Cortex of kidney (tissue), 1 donor: Measurements from ENCODE around the gene HPN.
"Not testable (repeated sequence)": the region's sequence is repeated elsewhere in the genome, so short reads cannot be mapped to it uniquely, and the experiment has no call there.

Experiments
- DNase-seq: peaks from one replicate; lab custom pipeline; 2025; lab: John Stamatoyannopoulos, UW

The HPN gene

GRCh38 chr19:35027851-35028599, 13.5 kb upstream of the HPN start:
- DNase-seq = no peak

- not testable (repeated sequence) for DNase-seq
Measured at GRCh38 chr19:35028600-35028885, 13.0 kb upstream of the HPN start.

DNA sequence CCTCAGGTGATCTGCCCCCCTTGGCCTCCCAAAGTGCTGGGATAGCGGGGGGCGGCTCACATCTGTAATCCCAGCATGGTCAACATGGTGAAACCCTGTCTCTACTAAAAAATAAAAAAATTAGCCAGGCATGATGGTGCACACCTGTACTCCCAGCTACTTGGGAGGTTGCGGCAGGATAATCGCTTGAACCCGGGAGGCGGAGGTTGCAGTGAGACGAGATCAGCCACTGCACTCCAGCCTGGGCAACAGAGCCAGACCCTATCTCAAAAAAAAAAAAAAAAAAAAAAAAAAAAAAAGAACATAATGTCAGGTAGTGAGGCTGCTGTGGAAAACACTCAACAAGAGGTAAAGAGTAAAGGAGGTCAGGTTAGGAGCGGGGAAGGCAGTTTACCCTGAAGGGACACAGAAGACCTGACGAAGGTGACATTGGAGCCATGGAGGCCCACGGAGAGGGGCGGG, 12.2 kb upstream of the HPN start:
- DNase-seq = not testable (repeated sequence)

DNA sequence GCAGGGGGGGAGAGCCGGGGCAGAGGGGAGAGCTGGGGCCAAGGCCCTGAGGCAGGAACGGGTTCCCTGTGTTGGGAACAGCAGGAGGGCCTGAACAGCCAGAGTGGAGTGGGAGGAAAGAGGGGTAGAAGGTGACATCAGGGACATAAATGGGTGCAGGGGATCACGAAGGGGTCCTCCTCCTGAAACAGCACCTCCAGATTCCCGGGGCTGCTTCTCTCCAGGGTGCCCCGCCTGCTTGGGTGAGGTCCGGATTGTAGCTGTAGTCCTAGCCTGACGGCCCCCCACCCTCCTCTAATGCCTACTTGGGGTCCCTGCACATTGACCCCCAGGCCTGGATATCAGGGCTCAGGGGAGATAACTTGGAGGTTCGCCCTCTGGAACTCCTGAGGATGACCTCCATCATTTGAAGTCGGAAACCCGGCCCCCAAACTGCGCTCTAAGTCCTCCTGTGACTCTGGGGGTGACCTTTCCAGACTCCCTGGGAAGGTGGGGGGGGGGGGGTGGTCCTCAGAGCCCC, 11.7 kb upstream of the HPN start:
- DNase-seq = no peak

DNA sequence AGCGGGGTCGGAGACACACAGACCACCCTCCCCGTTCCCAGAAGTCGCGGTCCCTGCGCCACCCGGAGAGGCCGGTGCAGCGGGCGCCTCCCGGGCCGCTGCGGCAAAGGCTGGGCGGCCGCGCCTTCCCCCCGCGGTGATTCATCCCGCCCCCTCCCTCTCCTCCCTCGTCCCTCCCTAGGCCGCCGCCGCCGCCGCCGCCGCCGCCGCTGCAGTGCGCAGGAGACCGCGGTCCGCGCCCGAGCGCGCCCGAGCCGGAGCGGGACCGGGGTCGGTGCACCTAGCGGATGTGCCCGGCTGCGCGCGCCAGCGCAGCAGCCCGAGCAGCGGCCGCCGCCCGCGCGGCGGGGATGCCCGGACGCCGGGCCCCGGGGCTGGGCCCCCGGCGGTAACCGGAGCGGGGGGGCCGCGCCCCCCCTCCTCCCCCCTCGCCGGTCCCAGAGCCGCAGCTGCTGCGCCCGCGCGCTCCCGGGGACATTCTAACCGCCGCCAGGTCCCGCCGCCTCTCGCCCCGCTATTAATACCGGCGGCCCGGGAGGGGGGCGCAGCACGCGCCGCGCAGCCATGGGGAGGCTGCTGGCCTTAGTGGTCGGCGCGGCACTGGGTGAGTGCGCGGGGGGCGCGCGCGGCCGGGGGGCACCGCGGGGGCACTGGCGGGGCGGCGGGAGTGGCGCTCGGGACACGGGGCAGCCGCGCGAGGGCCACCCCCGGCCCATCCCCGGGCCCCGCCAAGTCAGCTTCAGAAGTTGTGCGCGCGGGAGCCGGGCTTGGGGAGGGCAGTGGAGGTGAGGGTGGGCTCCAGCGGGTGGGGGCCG, 11.1 kb upstream of the HPN start, which contains the start of gene SCN1B:
TSS of gene SCN1B (plus strand) at position 214 of the 815 bp plus-strand sequence. CDS start at position 565, 351 bp downstream.
- no peak for DNase-seq

GRCh38 chr19:35031072-35031881, 10.2 kb upstream of the HPN start:
- DNase-seq = no peak

DNA sequence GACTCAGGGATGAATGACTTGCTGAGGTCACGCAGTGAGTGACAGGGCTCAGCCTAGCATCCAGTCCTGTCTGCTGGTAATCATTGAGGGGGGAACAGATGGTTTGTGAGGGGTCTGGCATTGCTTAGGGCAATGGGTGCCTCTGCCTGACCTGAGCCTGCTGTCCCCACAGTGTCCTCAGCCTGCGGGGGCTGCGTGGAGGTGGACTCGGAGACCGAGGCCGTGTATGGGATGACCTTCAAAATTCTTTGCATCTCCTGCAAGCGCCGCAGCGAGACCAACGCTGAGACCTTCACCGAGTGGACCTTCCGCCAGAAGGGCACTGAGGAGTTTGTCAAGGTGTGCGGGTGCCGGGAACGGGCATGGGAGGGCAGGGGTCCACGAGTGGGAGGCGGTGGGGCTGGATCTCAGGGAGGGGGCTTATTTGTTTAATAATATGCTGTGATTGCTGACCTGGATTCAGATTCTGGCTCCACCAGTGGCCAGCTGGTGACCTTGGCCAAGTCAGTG, 9.1 kb upstream of the HPN start:
- no peak for DNase-seq

DNA sequence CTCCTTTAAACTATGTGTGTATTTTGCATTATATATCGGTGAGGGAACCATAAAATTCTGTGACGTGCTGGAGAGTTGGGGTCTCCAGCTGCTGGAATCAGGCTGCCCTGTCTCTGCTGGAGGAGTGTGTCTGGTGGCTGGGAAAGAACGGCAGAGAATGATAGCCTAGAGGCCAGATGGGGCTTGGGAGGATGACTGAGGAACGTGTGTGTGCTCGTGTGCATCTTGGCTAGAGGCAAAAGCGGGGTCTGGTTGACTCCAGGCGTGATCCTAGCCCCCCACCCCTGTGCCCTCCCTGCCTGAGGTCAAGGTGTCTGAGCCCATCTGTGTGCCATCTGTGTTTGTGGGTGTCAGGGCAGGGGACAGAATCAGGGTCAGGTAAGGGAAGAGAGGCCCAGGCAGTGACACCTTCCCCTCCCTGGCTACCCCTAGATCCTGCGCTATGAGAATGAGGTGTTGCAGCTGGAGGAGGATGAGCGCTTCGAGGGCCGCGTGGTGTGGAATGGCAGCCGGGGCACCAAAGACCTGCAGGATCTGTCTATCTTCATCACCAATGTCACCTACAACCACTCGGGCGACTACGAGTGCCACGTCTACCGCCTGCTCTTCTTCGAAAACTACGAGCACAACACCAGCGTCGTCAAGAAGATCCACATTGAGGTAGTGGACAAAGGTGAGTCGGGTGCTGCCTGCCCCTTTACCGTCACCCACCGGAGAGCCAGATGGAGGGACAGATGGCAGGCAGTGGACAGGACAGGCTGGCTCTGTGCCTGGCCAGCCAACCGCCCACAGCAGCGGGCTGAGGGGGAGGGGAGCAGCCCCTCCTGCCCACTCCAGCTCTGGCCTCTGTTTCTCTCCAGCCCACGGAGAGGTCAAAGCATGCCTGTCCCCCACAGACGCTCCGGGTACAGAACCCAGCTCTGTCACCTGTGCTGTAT, 8.2 kb upstream of the HPN start:
- no peak for DNase-seq

GRCh38 chr19:35034005-35034502, 7.5 kb upstream of the HPN start:
- DNase-seq = no peak

DNA sequence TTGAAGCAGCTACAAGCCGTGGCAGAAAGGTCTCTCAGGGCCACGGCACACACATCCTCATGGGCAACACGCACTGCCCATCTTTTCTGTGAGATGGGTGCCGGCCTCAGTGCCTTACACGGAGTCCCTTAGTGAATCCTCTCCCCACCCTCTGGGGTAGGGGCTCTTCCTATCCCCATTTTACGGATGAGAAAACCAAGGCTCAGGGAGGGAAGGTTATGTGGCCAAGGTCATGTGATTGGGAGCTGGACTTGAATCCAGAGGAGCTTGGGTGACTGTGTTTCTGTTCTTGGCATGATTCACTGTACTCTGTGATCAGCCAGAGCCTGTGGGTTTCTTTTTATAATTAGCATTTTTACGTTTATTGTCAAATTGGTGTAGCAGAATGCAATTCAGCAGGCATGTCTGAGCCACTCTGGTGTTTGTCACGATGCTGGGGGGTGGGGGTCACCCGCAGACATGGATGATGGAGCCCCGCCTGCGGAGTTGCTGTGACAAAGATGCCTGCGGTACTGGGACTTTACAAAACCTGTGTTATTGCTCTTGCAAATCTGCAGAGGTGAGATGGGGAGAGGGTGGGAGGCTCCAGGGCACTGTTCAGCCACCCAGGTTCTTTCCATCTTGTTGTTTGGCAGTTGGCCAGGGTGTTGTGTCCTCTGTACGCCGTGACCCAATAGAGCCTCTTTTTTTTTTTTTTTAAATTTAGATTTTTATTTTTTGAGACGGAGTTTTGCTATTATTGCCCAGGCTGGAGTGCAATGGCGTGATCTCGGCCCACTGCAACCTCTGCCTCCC, 6.7 kb upstream of the HPN start:
- DNase-seq = no peak

GRCh38 chr19:35037716-35038622, 3.6 kb upstream of the HPN start:
- DNase-seq = no peak

DNA sequence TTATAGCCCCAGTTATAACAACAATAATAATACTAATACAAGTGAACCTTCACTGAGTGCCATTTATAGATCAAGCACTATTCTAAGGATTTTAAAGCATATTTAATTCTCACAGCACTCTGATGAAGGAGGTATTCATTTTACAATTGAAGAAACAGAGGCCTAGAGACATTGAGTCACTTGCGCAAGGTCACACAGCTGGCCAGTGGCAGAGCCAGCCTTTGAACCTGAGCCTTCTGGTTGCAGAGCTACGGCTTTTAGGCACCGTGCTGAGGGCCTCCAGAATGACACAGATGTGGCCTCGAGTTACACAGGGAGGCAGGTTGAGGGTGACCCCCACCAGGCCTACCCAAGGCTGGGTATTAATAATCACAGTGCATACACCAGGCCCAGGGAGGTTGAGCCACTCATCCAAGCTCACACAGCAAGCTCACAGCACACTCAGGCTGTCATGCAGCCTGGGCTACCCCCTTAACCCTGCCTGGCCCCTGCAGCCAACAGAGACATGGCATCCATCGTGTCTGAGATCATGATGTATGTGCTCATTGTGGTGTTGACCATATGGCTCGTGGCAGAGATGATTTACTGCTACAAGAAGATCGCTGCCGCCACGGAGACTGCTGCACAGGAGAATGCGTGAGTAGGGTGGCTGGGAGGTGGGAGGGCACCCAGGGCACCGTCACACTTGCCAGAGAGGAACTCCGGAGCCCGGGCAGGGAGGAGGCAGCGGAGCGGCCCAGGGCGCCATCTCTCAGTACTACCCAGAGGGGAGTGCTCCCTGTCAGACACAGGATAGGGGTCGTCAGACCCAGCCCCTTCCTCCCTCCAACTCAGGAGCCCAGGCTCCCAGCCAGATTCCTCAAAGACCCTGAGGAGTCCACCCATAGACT, 2.7 kb upstream of the HPN start:
- DNase-seq = no peak

- DNase-seq = no peak
Measured at GRCh38 chr19:35039881-35040825, 1.4 kb upstream of the HPN start.

- DNase-seq = no peak
Measured at GRCh38 chr19:35040826-35041547, 534 bp upstream of the HPN start.

DNA sequence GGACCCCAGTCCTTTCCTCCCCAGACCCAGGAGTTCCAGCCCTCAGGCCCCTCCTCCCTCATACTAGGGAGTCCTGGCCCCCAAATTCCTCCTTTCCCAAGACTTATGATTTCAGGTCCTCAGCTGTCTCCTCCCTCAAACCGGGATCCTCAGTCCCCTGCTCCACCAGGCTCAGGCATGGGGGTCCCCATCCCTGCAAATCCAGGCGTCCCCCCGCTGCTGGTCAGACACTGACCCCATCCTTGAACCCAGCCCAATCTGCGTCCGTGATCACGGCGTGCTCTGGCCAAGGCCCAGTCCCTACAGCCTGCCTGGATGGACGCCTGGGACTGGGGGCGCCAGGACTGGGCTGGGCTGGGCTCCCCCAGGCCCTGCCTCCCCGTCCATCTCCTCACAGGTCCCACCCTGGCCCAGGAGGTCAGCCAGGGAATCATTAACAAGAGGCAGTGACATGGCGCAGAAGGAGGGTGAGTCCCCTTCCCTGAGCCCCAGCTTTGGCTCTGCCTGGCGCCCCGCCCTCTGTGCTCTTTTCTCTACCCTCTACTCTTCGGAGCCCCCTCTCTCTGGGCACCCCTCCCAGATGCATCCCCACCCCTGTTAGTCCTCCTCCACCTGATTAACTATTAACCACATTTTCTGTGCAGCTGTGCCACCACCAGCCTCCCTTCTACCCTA, 672 bp downstream of the HPN start:
- DNase-seq = no peak
